ENCODE results near the gene PRKCI.

GRCh38 chr3:170327040-170327808 lies 105.0 kb downstream of the PRKCI start:
- TF ChIP-seq HNF4G (IDR thresholded peaks at IDR 0.05) (no peak), CTCF (IDR thresholded peaks at IDR 0.05; ENCODE audit: low read depth, low read length, missing input control) (no peak), RXRA (IDR thresholded peaks at IDR 0.05) (no peak), ZBTB33 (IDR thresholded peaks at IDR 0.05) (no peak), FOXA1 (IDR thresholded peaks at IDR 0.05) (no peak), MAX (IDR thresholded peaks at IDR 0.05) (no peak)
